HCT116 (cell line): ENCODE measurements around the gene SAMD9. TPM values are rescaled to one million over a fixed set of nuclear protein-coding genes. Genes with fewer than 3 reads are reported as not detected.

Source experiments
- ATAC-seq: fragments of 200-7000 bp; cut with Tn5 transposase; 2 replicates; pipeline ENCODE4 v1.9.1; 2020; ENCODE audit warnings: mild to moderate bottlenecking, moderate library complexity
- BruUV-seq: library from RNA; stranded (reverse); fragments of 400-500 nt; replicated peaks from 2 replicates; lab custom pipeline; 2021; lab: Mats Ljungman, UMichigan
- CTCF ChIA-PET: fragments of 300-600 bp; sonication (Branson Sonifier 250); formaldehyde crosslinking; loops from one replicate; lab custom pipeline; 2021; ENCODE audit warnings: antibody characterized with exemption; lab: Charles Lee
- POLR2A ChIA-PET: fragments of 300-600, 350-600 bp; sonication (Branson Sonifier 250); formaldehyde crosslinking; loops from one replicate; lab custom pipeline; 2021; ENCODE audit warnings: antibody characterized with exemption; lab: Charles Lee
- RAD21 ChIA-PET, 2 experiments: fragments of 300-600 bp; sonication (Branson Sonifier 250); formaldehyde crosslinking; loops; one replicate each; lab custom pipeline; 2023; ENCODE audit warnings: low total read pairs in 2 of 2; ENCODE audit not compliant: uncharacterized antibody in 2 of 2, unreplicated experiment in 2 of 2, low non-redundant PET in 1 of 2; lab: Charles Lee
- DNase-seq: peaks from one replicate; pipeline ENCODE4 v3.0.0-alpha.2; 2010; ENCODE audit warnings: low read depth, low spot score
- H2AFZ ChIP-seq: fragments of 200-600 bp; shearing (Covaris generic), sonication (generic); 2 replicates; pipeline ENCODE4 v1.6.1; 2017; ENCODE audit warnings: low read depth, mixed run types, mixed read lengths, antibody characterized with exemption, low read length; ENCODE audit not compliant: poor library complexity, severe bottlenecking
- H3K27ac ChIP-seq: 2 replicates; pipeline ENCODE4 v1.5.1; 2012; ENCODE audit warnings: low read depth, low read length
- H3K27me3 ChIP-seq: fragments of 200-600 bp; sonication (generic); 2 replicates; pipeline ENCODE4 v1.6.1; 2016; ENCODE audit warnings: mixed run types, low read length, mixed read lengths; ENCODE audit not compliant: insufficient read depth
- H3K36me3 ChIP-seq, 2 experiments: fragments of 200-500 bp in 1 of 2; fragments of 200-600 bp in 1 of 2; sonication (Bioruptor generic) in 1 of 2; sonication (generic) in 1 of 2; 2 replicates each; pipeline versions ENCODE4 v1.5.1 to v1.6.1; 2014 to 2016; ENCODE audit warnings: low read length in 2 of 2, inconsistent platforms in 1 of 2, mixed read lengths in 1 of 2, mixed run types in 1 of 2; ENCODE audit not compliant: insufficient read depth in 2 of 2, control insufficient read depth in 1 of 2
- H3K4me1 ChIP-seq, 2 experiments: fragments of 200-600 bp in 1 of 2; sonication (generic) in 1 of 2; 2 replicates each; pipeline versions ENCODE4 v1.5.1 to v1.6.1; 2012 to 2017; ENCODE audit warnings: low read length in 2 of 2, inconsistent platforms in 1 of 2, mild to moderate bottlenecking in 1 of 2, mixed read lengths in 1 of 2, mixed run types in 1 of 2, moderate library complexity in 1 of 2; ENCODE audit not compliant: insufficient read depth in 2 of 2, control insufficient read depth in 1 of 2
- H3K4me2 ChIP-seq: fragments of 200-600 bp; sonication (generic); 2 replicates; pipeline ENCODE4 v1.6.1; 2017; ENCODE audit warnings: mixed run types, low read length, mixed read lengths
- H3K4me3 ChIP-seq, 2 experiments: fragments of 200-600 bp in 1 of 2; sonication (generic) in 1 of 2; replicated peaks in 1 of 2; 2 replicates each; pipeline ENCODE4 v1.5.1; 2011 to 2016; ENCODE audit warnings: low read length in 2 of 2, control low read depth in 1 of 2, low read depth in 1 of 2, mild to moderate bottlenecking in 1 of 2, mixed read lengths in 1 of 2, mixed run types in 1 of 2
- H3K79me2 ChIP-seq: fragments of 200-600 bp; sonication (generic); 2 replicates; pipeline ENCODE4 v1.6.1; 2017; ENCODE audit warnings: mild to moderate bottlenecking, mixed run types, low read length, moderate library complexity, mixed read lengths; ENCODE audit not compliant: insufficient read depth
- H3K9ac ChIP-seq: fragments of 200-600 bp; sonication (generic); 2 replicates; pipeline ENCODE4 v1.6.1; 2016; ENCODE audit warnings: low read length, mixed read lengths
- H3K9me2 ChIP-seq: fragments of 200-600 bp; sonication (generic), shearing (Covaris generic); 2 replicates; pipeline ENCODE4 v1.6.1; 2017; ENCODE audit warnings: mixed run types, mild to moderate bottlenecking, moderate library complexity; ENCODE audit not compliant: insufficient read depth
- H3K9me3 ChIP-seq, 2 experiments: fragments of 200-500 bp in 1 of 2; fragments of 200-600 bp in 1 of 2; sonication (Bioruptor generic) in 1 of 2; sonication (generic) in 1 of 2; 2 replicates each; pipeline ENCODE4 v1.6.1; 2014 to 2017; ENCODE audit warnings: low read length in 2 of 2, mixed read lengths in 2 of 2, inconsistent platforms in 1 of 2, low read depth in 1 of 2, mild to moderate bottlenecking in 1 of 2, mixed run types in 1 of 2, moderate library complexity in 1 of 2; ENCODE audit not compliant: control insufficient read depth in 1 of 2, insufficient read depth in 1 of 2
- H4K20me1 ChIP-seq: fragments of 200-600 bp; sonication (generic), shearing (Covaris generic); 2 replicates; pipeline ENCODE4 v1.6.1; 2017; ENCODE audit warnings: mixed run types, mild to moderate bottlenecking, moderate library complexity; ENCODE audit not compliant: insufficient read depth
- ATF3 ChIP-seq: IDR thresholded peaks from 2 replicates; pipeline ENCODE4 v1.6.1; 2012
- CBX3 ChIP-seq: IDR thresholded peaks from 2 replicates; pipeline ENCODE4 v1.6.1; 2012; ENCODE audit warnings: low read depth
- CEBPB ChIP-seq: IDR thresholded peaks from 2 replicates; pipeline ENCODE4 v1.6.1; 2012; ENCODE audit warnings: low read depth
- EGR1 ChIP-seq: IDR thresholded peaks from 2 replicates; pipeline ENCODE4 v1.6.1; 2012; ENCODE audit warnings: low read depth
- REST ChIP-seq: IDR thresholded peaks from 2 replicates; pipeline ENCODE4 v1.6.1; 2012; ENCODE audit warnings: low read depth
- SIN3A ChIP-seq: IDR thresholded peaks from 2 replicates; pipeline ENCODE4 v1.6.1; 2012; ENCODE audit warnings: low read depth
- intact Hi-C: fragments of 100-400 bp; cut with micrococcal nuclease; formaldehyde crosslinking; loops from 2 replicates; pipeline ENCODE4 v1.10.0; 2022
- total RNA-seq: library from RNA; stranded (reverse); gene quantifications from one replicate; pipeline ENCODE4 v1.2.1, GENCODE V29; 2021; ENCODE audit not compliant: unreplicated experiment

The SAMD9 gene
- total RNA-seq, 1 experiment from 2014 or later: 5.3 TPM

GRCh38 chr7:93146472-93147141 is 28.8 kb upstream of the SAMD9 start:
- H3K4me2 ChIP-seq: no peak overlapping the region
- no peak overlapping the region for H3K27ac ChIP-seq
- no peaks in the 10 kb centered on the region for H3K9me3 ChIP-seq
- H4K20me1 ChIP-seq: no peaks in the 10 kb centered on the region
- no peaks in the 10 kb centered on the region for H3K4me1 ChIP-seq
- no peak overlapping the region for H3K9ac ChIP-seq
- BruUV-seq: no TSS peak
- peaks cover 3% of the 10 kb centered on the region; the same call in 1 of the 2 replicates for H3K9me2 ChIP-seq
- intact Hi-C loops: no loop called here
- H3K4me3 ChIP-seq: no peak overlapping the region
- DNase-seq (no peak), ATAC-seq (no peak)
- CTCF ChIA-PET: no interaction called here
- no peaks in the 10 kb centered on the region for H3K79me2 ChIP-seq
- POLR2A ChIA-PET: no interaction called here
- TF ChIP-seq SIN3A (no peak), CBX3 (no peak), EGR1 (no peak), CEBPB (no peak), ATF3 (no peak), REST (no peak)
- H3K27me3 ChIP-seq: no peaks in the 10 kb centered on the region
- no peak overlapping the region for H2AFZ ChIP-seq
- no peaks in the 10 kb centered on the region for H3K36me3 ChIP-seq
- RAD21 ChIA-PET: no interaction called here
